ENCODE results near the gene CEP83. TPM values are rescaled to one million over a fixed set of nuclear protein-coding genes. Genes with fewer than 3 reads are reported as not detected.

Gene CEP83
- total and polyA plus RNA-seq, 9 of the 15 experiments (the other 6 are each of a cell fraction or from before 2014, with no cell fraction given) = 5.3 to 40.5 (median 31.3) TPM

GRCh38 chr12:94459728-94460615, at the start of gene CEP83 (continued):
- no peak; the same call in 1 of the 2 replicates for TF ChIP-seq KAT7 (CRISPR knock-in tag; IDR thresholded peaks at IDR 0.05; ENCODE audit: borderline replicate concordance)
- TF ChIP-seq KDM2B (CRISPR knock-in tag; IDR thresholded peaks at IDR 0.05) = peak; percentile 31; the same call in 1 of the 2 replicates
- TF ChIP-seq ZBTB8A (IDR thresholded peaks at IDR 0.05; ENCODE audit: partially characterized antibody) = no peak
- no peak; the same call in 1 of the 2 replicates for TF ChIP-seq ZC3H4 (CRISPR knock-in tag; IDR thresholded peaks at IDR 0.05; ENCODE audit: borderline replicate concordance)
- peak; percentile 94 for TF ChIP-seq L3MBTL2 (IDR thresholded peaks at IDR 0.05)
- peak; percentile 5 for TF ChIP-seq ZNF146 (CRISPR knock-in tag; IDR thresholded peaks at IDR 0.05; ENCODE audit: unreplicated experiment)
- TF ChIP-seq ZBTB34 (CRISPR knock-in tag; IDR thresholded peaks at IDR 0.05) = no peak
- peak; percentile 15; the same call in 1 of the 2 replicates for TF ChIP-seq MBD2 (IDR thresholded peaks at IDR 0.05; ENCODE audit: borderline replicate concordance, low read depth)
- peak; percentile 90 for TF ChIP-seq POLR2A (conservative IDR thresholded peaks at IDR 0.05)
- TF ChIP-seq REST (IDR thresholded peaks at IDR 0.05; ENCODE audit: borderline replicate concordance) = peak; percentile 86
- TF ChIP-seq REST (CRISPR knock-in tag; IDR thresholded peaks at IDR 0.05; ENCODE audit: low read depth) = no peak
- TF ChIP-seq USF2 (CRISPR knock-in tag; IDR thresholded peaks at IDR 0.05) = peak; percentile 59
- peak; percentile 77 for TF ChIP-seq MYC (IDR thresholded peaks at IDR 0.05; ENCODE audit: low read depth, low read length)
- TF ChIP-seq MYC (CRISPR knock-in tag; IDR thresholded peaks at IDR 0.05; ENCODE audit: borderline replicate concordance, low read depth) = 0 out of 2 replicates have a peak, but pooled peaks have one; percentile 40
- TF ChIP-seq ELF1 (tag; IDR thresholded peaks at IDR 0.05) = peak; percentile 67
- no peak for TF ChIP-seq PPARD (CRISPR knock-in tag; IDR thresholded peaks at IDR 0.05)

Data from K562 (cell line).